B cell (primary cell): ENCODE measurements around the gene CMC1. TPM values are rescaled to one million over a fixed set of nuclear protein-coding genes. Genes with fewer than 3 reads are reported as not detected.
A peak's percentile ranks its signal among the peaks of the same experiment; 100 is the strongest.

ENCODE experiments used
- ATAC-seq: fragments of 200-7000 bp; cut with Tn5 transposase; one replicate; pipeline ENCODE4 v1.10.0; 2021; ENCODE audit warnings: low read depth, mild to moderate bottlenecking, moderate number of reproducible peaks, moderate library complexity
- CTCF ChIA-PET: fragments of 350-600 bp; sonication (Branson Sonifier 250); formaldehyde crosslinking; loops from one replicate; lab custom pipeline; 2021; ENCODE audit warnings: antibody characterized with exemption, inconsistent platforms; lab: Charles Lee
- POLR2A ChIA-PET: fragments of 350-600 bp; sonication (Branson Sonifier 250); formaldehyde crosslinking; loops from one replicate; lab custom pipeline; 2021; ENCODE audit warnings: antibody characterized with exemption; lab: Charles Lee
- DNase-seq: peaks from one replicate; pipeline ENCODE4 v3.0.0; 2013
- H2AFZ ChIP-seq: 2 replicates; pipeline ENCODE4 v1.6.1; 2012; ENCODE audit warnings: mild to moderate bottlenecking, low read depth, low read length; ENCODE audit not compliant: insufficient read depth, poor library complexity, severe bottlenecking
- H3K27ac ChIP-seq, 2 donors: 1 replicate in 1 of 2; 2 replicates in 1 of 2; pipeline ENCODE4 v1.5.1; 2012 to 2013; ENCODE audit warnings: low read length in 2 of 2, mild to moderate bottlenecking in 2 of 2, moderate library complexity in 1 of 2
- H3K27me3 ChIP-seq, 4 experiments: fragments of 200-600 bp in 1 of 4; sonication (generic) in 1 of 4; replicated peaks in 1 of 4; 1 replicate in 2 of 4; 2 replicates in 2 of 4; pipeline versions ENCODE4 v1.6.1 to v1.7.0; 2013 to 2016; ENCODE audit warnings: low read length in 3 of 4, mild to moderate bottlenecking in 2 of 4, mixed read lengths in 1 of 4, moderate library complexity in 1 of 4; ENCODE audit not compliant: insufficient read depth in 4 of 4, control insufficient read depth in 3 of 4; ENCODE audit errors: control extremely low read depth in 1 of 4
- H3K36me3 ChIP-seq, 2 experiments: replicated peaks in 1 of 2; 1 replicate in 1 of 2; 2 replicates in 1 of 2; pipeline versions ENCODE4 v1.6.1 to v1.7.1; 2013; ENCODE audit warnings: low read length in 1 of 2; ENCODE audit not compliant: insufficient read depth in 2 of 2, control insufficient read depth in 1 of 2; ENCODE audit errors: control extremely low read depth in 1 of 2, extremely low read depth in 1 of 2
- H3K4me1 ChIP-seq, 2 donors: fragments of 200-600 bp in 1 of 2; sonication (generic) in 1 of 2; 1 replicate in 1 of 2; 2 replicates in 1 of 2; pipeline versions ENCODE4 v1.5.1 to v1.6.1; 2013 to 2017; ENCODE audit warnings: low read length in 2 of 2; ENCODE audit not compliant: control insufficient read depth in 2 of 2, insufficient read depth in 2 of 2
- H3K4me2 ChIP-seq: replicated peaks from 2 replicates; pipeline ENCODE3; 2012; ENCODE audit warnings: mild to moderate bottlenecking, low read depth, low read length; ENCODE audit not compliant: poor library complexity, severe bottlenecking
- H3K4me3 ChIP-seq, 5 experiments: fragments of 200-600 bp in 1 of 5; sonication (generic) in 1 of 5; 1 replicate in 3 of 5; 2 replicates in 2 of 5; pipeline versions ENCODE4 v1.5.1 to v1.7.0; 2011 to 2016; ENCODE audit warnings: low read length in 4 of 5, mild to moderate bottlenecking in 4 of 5, low read depth in 2 of 5, control low read depth in 1 of 5, moderate library complexity in 1 of 5; ENCODE audit not compliant: insufficient read depth in 1 of 5; ENCODE audit errors: control extremely low read depth in 1 of 5, extremely low read depth in 1 of 5
- H3K79me2 ChIP-seq: fragments of 200-600 bp; sonication (generic); one replicate; pipeline ENCODE4 v1.6.0; 2016; ENCODE audit warnings: low read length; ENCODE audit not compliant: control insufficient read depth, insufficient read depth
- H3K9ac ChIP-seq: fragments of 200-600 bp; sonication (generic); 2 replicates; pipeline ENCODE4 v1.6.1; 2017; ENCODE audit warnings: mild to moderate bottlenecking, low read length, moderate library complexity
- H3K9me3 ChIP-seq, 3 donors: one replicate each; pipeline versions ENCODE4 v1.6.1 to v1.7.1; 2013; ENCODE audit warnings: low read length in 2 of 3; ENCODE audit not compliant: control insufficient read depth in 2 of 3, insufficient read depth in 1 of 3; ENCODE audit errors: control extremely low read depth in 1 of 3
- H4K20me1 ChIP-seq: 2 replicates; pipeline ENCODE4 v1.6.0; 2012; ENCODE audit warnings: mild to moderate bottlenecking, low read length; ENCODE audit not compliant: insufficient read depth, control insufficient read depth, poor library complexity, severe bottlenecking
- H3K27ac Mint-ChIP-seq: one replicate; pipeline ENCODE4 v1.8.0; 2021; ENCODE audit warnings: mixed read lengths
- H3K27me3 Mint-ChIP-seq: one replicate; pipeline ENCODE4 v1.8.0; 2021; ENCODE audit warnings: mixed read lengths
- H3K4me1 Mint-ChIP-seq: one replicate; pipeline ENCODE4 v1.8.0; 2021; ENCODE audit warnings: mixed read lengths
- H3K4me3 Mint-ChIP-seq: one replicate; pipeline ENCODE4 v1.8.0; 2021; ENCODE audit warnings: mixed read lengths
- H3K9me3 Mint-ChIP-seq: one replicate; pipeline ENCODE4 v1.8.0; 2022; ENCODE audit warnings: mixed read lengths; ENCODE audit not compliant: insufficient read depth
- EZH2 ChIP-seq: IDR thresholded peaks from 2 replicates; pipeline ENCODE4 v1.6.1; 2012; ENCODE audit warnings: borderline replicate concordance, low read depth, mild to moderate bottlenecking, moderate library complexity, low read length; ENCODE audit not compliant: insufficient read depth, poor library complexity, severe bottlenecking
- WGBS: methylation state at CpG from one replicate; pipeline ENCODE4 v1.1.5; 2013; ENCODE audit warnings: missing lambda C conversion rate; ENCODE audit not compliant: insufficient coverage; 5-methylcytosine and 5-hydroxymethylcytosine counted together
- intact Hi-C: fragments of 100-400 bp; cut with micrococcal nuclease; formaldehyde crosslinking; loops from one replicate; pipeline ENCODE4 v1.10.0; 2022
- polyA plus RNA-seq: library from polyadenylated mRNA; depleted of rRNA; stranded (reverse); fragments of >200 nt; gene quantifications from 2 replicates; pipeline ENCODE4 v1.2.3, GENCODE V29; 2012
- total RNA-seq, 2 donors: library from RNA; stranded (reverse); fragments of 120-200 nt in 1 of 2; gene quantifications; 1 replicate in 1 of 2; 2 replicates in 1 of 2; pipeline versions ENCODE4 v1.2.3 to v1.2.4, GENCODE V29; 2013 to 2022
- TF ChIP-seq, protein P1 (sequence below): fragments of 200-600 bp; IDR thresholded peaks from one replicate; pipeline ENCODE4 v1.8.0; 2022; ENCODE audit warnings: antibody characterized with exemption, mild to moderate bottlenecking

CMC1 gene
- total and polyA plus RNA-seq, 2 donors (not counting 1 experiment from before 2014, with no cell fraction given) = 6.7 to 14.5 TPM

DNA sequence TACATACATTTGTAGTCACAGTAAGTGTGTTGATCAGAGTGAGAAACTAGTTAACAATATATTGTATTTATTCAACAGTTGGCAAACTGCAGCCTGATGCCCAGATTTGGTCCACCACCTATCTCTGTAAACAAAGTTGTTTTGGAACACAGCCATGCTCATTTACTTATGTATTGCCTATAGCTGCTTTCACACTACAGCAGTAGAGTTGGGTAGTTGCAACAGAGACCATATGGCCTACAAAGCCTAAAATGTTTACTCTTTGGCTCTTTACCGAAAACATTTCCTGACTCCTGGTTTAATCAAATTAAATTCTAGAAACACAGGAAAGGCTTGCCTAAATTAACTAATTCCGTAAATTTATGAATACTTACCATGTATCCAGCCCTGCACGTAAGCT is 39.4 kb downstream of the CMC1 start:
- no peak overlapping the region for H3K27ac Mint-ChIP-seq
- peaks cover under 1% of the 10 kb centered on the region in 2 experiments for H3K36me3 ChIP-seq
- no peak overlapping the region for H3K9ac ChIP-seq
- H3K27me3 ChIP-seq = no peaks in the 10 kb centered on the region
- no peaks in the 10 kb centered on the region for H3K9me3 ChIP-seq
- ATAC-seq (no peak), DNase-seq (no peak)
- no peak overlapping the region for H3K4me3 Mint-ChIP-seq
- no peaks in the 10 kb centered on the region for H3K79me2 ChIP-seq
- no peak overlapping the region for H3K4me3 ChIP-seq
- no peak overlapping the region for H3K27ac ChIP-seq
- H3K4me1 ChIP-seq = no peaks in the 10 kb centered on the region
- TF ChIP-seq EZH2 = no peak
- TF ChIP-seq, protein P1, sequence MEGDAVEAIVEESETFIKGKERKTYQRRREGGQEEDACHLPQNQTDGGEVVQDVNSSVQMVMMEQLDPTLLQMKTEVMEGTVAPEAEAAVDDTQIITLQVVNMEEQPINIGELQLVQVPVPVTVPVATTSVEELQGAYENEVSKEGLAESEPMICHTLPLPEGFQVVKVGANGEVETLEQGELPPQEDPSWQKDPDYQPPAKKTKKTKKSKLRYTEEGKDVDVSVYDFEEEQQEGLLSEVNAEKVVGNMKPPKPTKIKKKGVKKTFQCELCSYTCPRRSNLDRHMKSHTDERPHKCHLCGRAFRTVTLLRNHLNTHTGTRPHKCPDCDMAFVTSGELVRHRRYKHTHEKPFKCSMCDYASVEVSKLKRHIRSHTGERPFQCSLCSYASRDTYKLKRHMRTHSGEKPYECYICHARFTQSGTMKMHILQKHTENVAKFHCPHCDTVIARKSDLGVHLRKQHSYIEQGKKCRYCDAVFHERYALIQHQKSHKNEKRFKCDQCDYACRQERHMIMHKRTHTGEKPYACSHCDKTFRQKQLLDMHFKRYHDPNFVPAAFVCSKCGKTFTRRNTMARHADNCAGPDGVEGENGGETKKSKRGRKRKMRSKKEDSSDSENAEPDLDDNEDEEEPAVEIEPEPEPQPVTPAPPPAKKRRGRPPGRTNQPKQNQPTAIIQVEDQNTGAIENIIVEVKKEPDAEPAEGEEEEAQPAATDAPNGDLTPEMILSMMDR = no peak
- H3K4me1 Mint-ChIP-seq = peaks cover 2% of the 10 kb centered on the region
- no peaks in the 10 kb centered on the region for H4K20me1 ChIP-seq
- no peak overlapping the region for H2AFZ ChIP-seq
- POLR2A ChIA-PET = no interaction called here
- WGBS = 100% methylated on average over 1 of the region's 3 CpGs
- no peak overlapping the region for H3K4me2 ChIP-seq
- no peaks in the 10 kb centered on the region for H3K9me3 Mint-ChIP-seq
- intact Hi-C loops = no loop called here
- H3K27me3 Mint-ChIP-seq = no peaks in the 10 kb centered on the region
- CTCF ChIA-PET = no interaction called here

DNA sequence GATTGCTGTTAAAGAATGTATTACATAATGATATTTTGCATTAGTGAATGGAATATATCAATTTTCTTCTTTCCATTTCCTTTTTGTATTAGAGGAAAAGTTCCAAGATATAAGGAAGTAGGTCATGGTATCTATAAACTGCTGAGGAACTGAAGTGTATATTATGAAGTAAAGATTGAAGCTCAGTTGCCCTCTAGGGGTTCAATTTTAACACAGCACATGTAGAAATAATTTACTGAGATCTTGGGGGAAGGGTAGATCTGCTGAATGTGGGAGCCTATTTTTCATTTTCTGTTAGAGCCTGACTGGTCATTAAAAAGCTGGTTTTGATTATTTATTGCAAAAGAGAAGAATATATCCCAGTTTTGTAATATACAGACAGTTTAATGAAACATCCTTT is 45.2 kb downstream of the CMC1 start:
- ATAC-seq (no peak), DNase-seq (peak; percentile 25)
- no peaks in the 10 kb centered on the region for H3K4me1 ChIP-seq
- H3K27ac Mint-ChIP-seq = no peak overlapping the region
- POLR2A ChIA-PET = no interaction called here
- CTCF ChIA-PET = interaction anchor here (0.6 kb wide), 1 partner anchor 35 kb away, joined by 3 read pairs; no protein-coding TSS in a partner anchor
- intact Hi-C loops = no loop called here
- no peak for TF ChIP-seq EZH2
- TF ChIP-seq, protein P1 = peak; percentile 18
- H3K4me2 ChIP-seq = no peak overlapping the region
- H3K27ac ChIP-seq = no peak overlapping the region
- no peaks in the 10 kb centered on the region for H3K9me3 ChIP-seq
- no peaks in the 10 kb centered on the region for H3K4me1 Mint-ChIP-seq
- no peak overlapping the region for H3K4me3 Mint-ChIP-seq
- no peak overlapping the region for H3K9ac ChIP-seq
- no peak overlapping the region for H3K4me3 ChIP-seq
- H3K27me3 ChIP-seq = no peaks in the 10 kb centered on the region
- H4K20me1 ChIP-seq = no peaks in the 10 kb centered on the region
- H2AFZ ChIP-seq = no peak overlapping the region
- no peaks in the 10 kb centered on the region for H3K79me2 ChIP-seq
- peaks cover 0 to 3% of the 10 kb centered on the region in 2 experiments for H3K36me3 ChIP-seq
- H3K9me3 Mint-ChIP-seq = no peaks in the 10 kb centered on the region
- H3K27me3 Mint-ChIP-seq = no peaks in the 10 kb centered on the region
